GM12892 (cell line): ENCODE results near the gene CDKL1.

Source experiments
- POLR2A ChIP-seq: IDR thresholded peaks from 2 replicates; pipeline ENCODE4 v1.6.1; 2011; ENCODE audit warnings: low read depth, low read length, control low read depth
- POLR2AphosphoS5 ChIP-seq: IDR thresholded peaks from 2 replicates; pipeline ENCODE4 v1.6.1; 2011; ENCODE audit warnings: low read depth, low read length, control low read depth
- TAF1 ChIP-seq: IDR thresholded peaks from 2 replicates; pipeline ENCODE4 v1.6.1; 2011; ENCODE audit warnings: low read depth, mild to moderate bottlenecking, control low read depth, low read length, borderline replicate concordance

GRCh38 chr14:50318031-50318626 is 78.6 kb downstream of the CDKL1 start:
- no peak for TF ChIP-seq POLR2A
- no peak for TF ChIP-seq POLR2AphosphoS5
- TF ChIP-seq TAF1, result no peak
